Astrocyte (in vitro differentiated cells and primary cell): ENCODE results near the gene PTPRN2. TPM values are rescaled to one million over a fixed set of nuclear protein-coding genes. Genes with fewer than 3 reads are reported as not detected.

ENCODE experiments used
- DNase-seq: peaks from one replicate; pipeline ENCODE4 v3.0.0-alpha.2; 2010; ENCODE audit warnings: low read depth
- FAIRE-seq: peaks from 2 replicates; lab custom pipeline; 2011; peaks lifted over from hg19 to GRCh38; lab: Jason Lieb, UNC
- H2AFZ ChIP-seq: 2 replicates; pipeline ENCODE4 v1.6.0; 2012; ENCODE audit warnings: low read depth, low read length, inconsistent platforms
- H3K27ac ChIP-seq: 2 replicates; pipeline ENCODE4 v1.5.1; 2011; ENCODE audit warnings: low read depth, low read length, inconsistent platforms
- H3K27me3 ChIP-seq: 2 replicates; pipeline ENCODE4 v1.6.0; 2011; ENCODE audit warnings: low read length, inconsistent platforms; ENCODE audit not compliant: insufficient read depth
- H3K36me3 ChIP-seq: 2 replicates; pipeline ENCODE4 v1.5.1; 2011; ENCODE audit warnings: low read length, inconsistent platforms; ENCODE audit not compliant: insufficient read depth
- H3K4me1 ChIP-seq: 2 replicates; pipeline ENCODE4 v1.5.1; 2011; ENCODE audit warnings: low read length, inconsistent platforms; ENCODE audit not compliant: insufficient read depth
- H3K4me2 ChIP-seq: 2 replicates; pipeline ENCODE4 v1.6.0; 2012; ENCODE audit warnings: low read length, inconsistent platforms
- H3K4me3 ChIP-seq: 2 replicates; pipeline ENCODE4 v1.5.1; 2011; ENCODE audit warnings: low read depth, mild to moderate bottlenecking, low read length, inconsistent platforms; ENCODE audit not compliant: insufficient read depth
- H3K79me2 ChIP-seq: 2 replicates; pipeline ENCODE4 v1.6.0; 2012; ENCODE audit warnings: mild to moderate bottlenecking, low read length, inconsistent platforms; ENCODE audit not compliant: insufficient read depth
- H3K9ac ChIP-seq: 2 replicates; pipeline ENCODE4 v1.6.0; 2012; ENCODE audit warnings: mild to moderate bottlenecking, low read length, inconsistent platforms
- H3K9me3 ChIP-seq: 2 replicates; pipeline ENCODE4 v1.5.1; 2012; ENCODE audit warnings: low read depth, mild to moderate bottlenecking, low read length, inconsistent platforms; ENCODE audit not compliant: insufficient read depth
- H4K20me1 ChIP-seq: 2 replicates; pipeline ENCODE4 v1.6.0; 2012; ENCODE audit warnings: low read length, inconsistent platforms; ENCODE audit not compliant: insufficient read depth
- H3K27ac Mint-ChIP-seq: one replicate; pipeline ENCODE4 v1.8.0; 2021; ENCODE audit warnings: mild to moderate bottlenecking, mixed read lengths; ENCODE audit not compliant: unreplicated experiment
- H3K27me3 Mint-ChIP-seq: one replicate; pipeline ENCODE4 v1.8.0; 2021; ENCODE audit warnings: low read depth, mixed read lengths; ENCODE audit not compliant: unreplicated experiment
- H3K36me3 Mint-ChIP-seq: one replicate; pipeline ENCODE4 v1.8.0; 2021; ENCODE audit warnings: low read depth, mixed read lengths; ENCODE audit not compliant: unreplicated experiment
- H3K4me1 Mint-ChIP-seq: one replicate; pipeline ENCODE4 v1.8.0; 2021; ENCODE audit warnings: low read depth, mixed read lengths; ENCODE audit not compliant: unreplicated experiment
- H3K4me3 Mint-ChIP-seq: one replicate; pipeline ENCODE4 v1.8.0; 2021; ENCODE audit warnings: mild to moderate bottlenecking, moderate library complexity, mixed read lengths; ENCODE audit not compliant: unreplicated experiment
- H3K9me3 Mint-ChIP-seq: one replicate; pipeline ENCODE4 v1.8.0; 2021; ENCODE audit warnings: mild to moderate bottlenecking, mixed read lengths; ENCODE audit not compliant: unreplicated experiment
- CTCF ChIP-seq: IDR thresholded peaks from 2 replicates; pipeline ENCODE4 v1.5.1; 2011; ENCODE audit warnings: low read depth, mild to moderate bottlenecking, inconsistent platforms, low read length, moderate library complexity; ENCODE audit not compliant: insufficient read depth
- EZH2 ChIP-seq: IDR thresholded peaks from 2 replicates; pipeline ENCODE4 v1.6.1; 2012; ENCODE audit warnings: mild to moderate bottlenecking, low read length, inconsistent platforms; ENCODE audit not compliant: insufficient read depth
- total RNA-seq: library from RNA; stranded (reverse); gene quantifications from 2 replicates; pipeline ENCODE4 v1.2.1, GENCODE V29; 2021

The PTPRN2 gene
- total RNA-seq, 1 donor from 2014 or later: 0.09 TPM

GRCh38 chr7:158175779-158176178 lies 411.8 kb downstream of the PTPRN2 start:
- no peaks in the 10 kb centered on the region for H4K20me1 ChIP-seq
- no peak overlapping the region for H2AFZ ChIP-seq
- no peak overlapping the region for H3K4me2 ChIP-seq
- Mint-ChIP-seq H3K36me3 (no peaks in the 10 kb centered on the region), H3K4me3 (no peak overlapping the region), H3K4me1 (no peaks in the 10 kb centered on the region), H3K27me3 (no peaks in the 10 kb centered on the region), H3K27ac (no peak overlapping the region), H3K9me3 (peaks cover 30% of the 10 kb centered on the region)
- H3K4me3 ChIP-seq: no peak overlapping the region
- DNase-seq (no peak), FAIRE-seq (no peak)
- TF ChIP-seq CTCF (no peak), EZH2 (no peak)
- no peaks in the 10 kb centered on the region for H3K36me3 ChIP-seq
- peaks cover 17% of the 10 kb centered on the region for H3K9me3 ChIP-seq
- H3K27me3 ChIP-seq: no peaks in the 10 kb centered on the region
- H3K27ac ChIP-seq: no peak overlapping the region
- H3K4me1 ChIP-seq: no peaks in the 10 kb centered on the region
- no peak overlapping the region for H3K9ac ChIP-seq
- no peaks in the 10 kb centered on the region for H3K79me2 ChIP-seq

- H3K27ac Mint-ChIP-seq: no peak overlapping the region
- H4K20me1 ChIP-seq: no peaks in the 10 kb centered on the region
- peaks cover 17% of the 10 kb centered on the region for H3K9me3 ChIP-seq
- H3K4me3 Mint-ChIP-seq: no peak overlapping the region
- no peak overlapping the region for H2AFZ ChIP-seq
- no peaks in the 10 kb centered on the region for H3K36me3 ChIP-seq
- no peak overlapping the region for H3K27ac ChIP-seq
- no peak overlapping the region for H3K4me3 ChIP-seq
- no peaks in the 10 kb centered on the region for H3K36me3 Mint-ChIP-seq
- H3K9me3 Mint-ChIP-seq: peaks cover 28% of the 10 kb centered on the region
- no peaks in the 10 kb centered on the region for H3K27me3 Mint-ChIP-seq
- H3K4me1 ChIP-seq: no peaks in the 10 kb centered on the region
- H3K4me1 Mint-ChIP-seq: no peaks in the 10 kb centered on the region
- no peak overlapping the region for H3K9ac ChIP-seq
- FAIRE-seq: no peak
- no peak for TF ChIP-seq EZH2
- no peak for DNase-seq
- no peaks in the 10 kb centered on the region for H3K27me3 ChIP-seq
- no peaks in the 10 kb centered on the region for H3K79me2 ChIP-seq
- H3K4me2 ChIP-seq: no peak overlapping the region
Measured at GRCh38 chr7:158174947-158175346, 412.7 kb downstream of the PTPRN2 start.

- H3K27me3 Mint-ChIP-seq: no peaks in the 10 kb centered on the region
- peaks cover 19% of the 10 kb centered on the region for H3K9me3 Mint-ChIP-seq
Measured at GRCh38 chr7:158167373-158167772, 420.2 kb downstream of the PTPRN2 start.

More at GRCh38 chr7:158167373-158167772, 420.2 kb downstream of the PTPRN2 start:
- Mint-ChIP-seq H3K4me1 (no peaks in the 10 kb centered on the region), H3K36me3 (no peaks in the 10 kb centered on the region), H3K27ac (no peak overlapping the region), H3K4me3 (no peak overlapping the region)
- no peak for DNase-seq
- no peak for TF ChIP-seq CTCF
- TF ChIP-seq EZH2: no peak
- Histone ChIP-seq H3K4me3 (no peak overlapping the region), H3K9me3 (peaks cover 7% of the 10 kb centered on the region), H3K36me3 (no peaks in the 10 kb centered on the region), H2AFZ (no peak overlapping the region), H3K9ac (no peak overlapping the region), H4K20me1 (no peaks in the 10 kb centered on the region), H3K4me2 (no peak overlapping the region), H3K27ac (no peak overlapping the region), H3K4me1 (no peaks in the 10 kb centered on the region), H3K27me3 (no peaks in the 10 kb centered on the region), H3K79me2 (no peaks in the 10 kb centered on the region)
- no peak for FAIRE-seq
